Activated CD8-positive, alpha-beta memory T cell treated with anti-CD3 and anti-CD28 coated beads, Interleukin-2, amount 50 U/mL, for 4 hours (primary cell): ENCODE measurements around the gene ARAP3.

Experiments
- DNase-seq: peaks from one replicate; pipeline ENCODE4 v3.0.0-alpha.2; 2020

The ARAP3 gene

DNA sequence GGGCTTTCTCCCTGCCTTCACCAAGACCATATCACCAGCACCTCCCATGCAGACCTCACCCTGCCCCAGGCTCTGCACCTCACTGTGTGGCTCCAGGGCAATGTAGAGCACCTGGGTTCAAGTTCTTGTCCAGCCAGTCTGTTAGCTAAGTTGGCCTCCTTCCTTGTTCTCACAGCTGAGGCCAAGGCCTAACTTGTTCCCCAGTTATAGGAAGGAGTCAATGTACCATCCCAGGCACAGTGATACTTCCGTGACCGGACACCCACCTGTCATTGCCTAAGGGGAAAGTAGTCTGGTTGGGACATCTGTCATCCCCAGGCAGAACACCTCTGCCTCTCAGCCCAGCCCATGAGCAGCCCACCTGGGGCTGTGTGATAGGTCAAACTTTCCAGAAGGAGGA, 14.4 kb upstream of the ARAP3 start:
- DNase-seq, result no peak

DNA sequence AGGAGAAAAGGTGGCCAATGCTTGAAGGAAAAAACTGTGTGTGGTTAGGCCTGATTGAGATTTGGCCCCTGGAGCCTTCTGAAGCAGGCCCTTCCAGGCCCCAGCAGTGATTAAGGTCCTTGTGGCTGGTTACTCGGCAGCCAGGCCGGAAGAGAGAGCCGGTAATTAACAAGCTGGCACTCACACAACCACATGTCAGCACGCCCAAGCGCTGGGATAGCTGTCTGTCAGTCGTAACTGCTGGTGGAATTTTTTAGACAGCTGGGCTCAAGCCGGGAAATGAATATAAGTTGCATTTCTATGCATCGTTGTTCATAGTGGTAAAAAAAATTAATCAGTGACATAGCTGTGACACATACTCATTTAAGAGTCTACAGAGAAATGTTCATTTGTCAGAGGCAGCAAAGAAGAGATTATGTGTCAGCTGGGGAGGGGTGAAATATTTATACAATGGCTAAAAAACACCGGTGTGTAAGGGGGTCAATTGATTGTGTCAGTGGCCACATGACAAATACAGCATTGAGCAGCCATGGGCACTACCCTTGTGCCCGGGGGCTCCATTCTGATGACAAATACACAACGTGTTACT, 13.7 kb upstream of the ARAP3 start:
- DNase-seq, result no peak

- no peak for DNase-seq
Measured at GRCh38 chr5:141694479-141694878, 12.4 kb upstream of the ARAP3 start.

DNA sequence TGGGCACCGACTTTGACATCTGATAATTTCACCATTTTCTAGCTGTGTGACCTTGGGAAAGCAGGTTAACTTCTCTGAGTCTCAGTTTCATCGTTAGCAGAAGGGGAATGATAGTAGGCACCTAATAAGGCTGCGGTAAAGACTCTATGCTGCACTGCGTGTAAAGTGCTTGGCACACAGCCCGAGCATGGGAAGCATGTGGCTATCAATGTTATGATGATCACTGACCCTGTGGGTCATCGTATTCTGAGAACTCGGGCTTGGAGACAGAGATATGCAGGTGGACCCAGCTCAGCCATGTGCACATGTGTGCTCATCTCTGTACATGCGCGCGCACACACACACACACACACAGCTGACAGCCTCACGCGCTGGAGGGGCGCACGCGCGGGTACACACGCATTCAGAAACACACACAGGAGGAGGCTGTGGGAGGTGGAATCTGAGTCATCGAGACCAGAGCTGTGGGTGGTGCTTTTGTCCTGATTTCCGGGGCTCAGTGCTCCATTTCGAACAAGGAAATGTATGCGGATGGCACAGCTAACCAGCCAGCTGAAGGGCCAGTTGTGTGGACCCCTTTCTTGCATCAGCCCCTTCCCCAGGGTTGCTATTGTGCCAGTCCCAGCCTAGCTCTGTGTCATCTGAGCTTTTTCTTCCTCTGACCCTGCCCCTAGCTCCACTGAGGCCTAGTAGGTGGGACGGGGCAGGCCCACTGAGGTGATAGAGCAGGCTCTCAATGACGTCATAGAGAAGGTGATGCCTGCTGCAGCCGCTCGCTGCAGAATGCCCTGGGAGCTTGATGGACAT, 11.1 kb upstream of the ARAP3 start:
- peak; percentile 69 for DNase-seq

DNA sequence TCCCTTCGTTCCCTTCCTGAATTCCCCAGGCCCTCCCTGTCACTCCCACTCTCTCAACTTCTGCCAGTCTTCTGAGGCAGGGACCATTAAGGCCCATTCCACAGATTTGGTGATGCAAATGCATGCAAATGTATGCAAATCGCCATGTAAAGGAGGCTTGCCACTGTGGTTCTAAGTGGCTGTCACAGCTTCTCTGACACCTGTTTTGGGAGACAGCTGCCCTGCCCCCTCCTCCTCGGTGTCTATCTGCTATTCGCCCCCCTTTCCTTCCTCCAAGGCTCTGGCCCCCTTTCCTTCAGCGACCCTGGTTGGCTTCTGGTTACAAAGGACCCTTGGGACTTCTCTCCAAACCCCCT, 10.5 kb upstream of the ARAP3 start:
- no peak for DNase-seq

GRCh38 chr5:141691867-141692532, 10.0 kb upstream of the ARAP3 start:
- peak; percentile 88 for DNase-seq

GRCh38 chr5:141691286-141691866, 9.3 kb upstream of the ARAP3 start:
- no peak for DNase-seq

DNA sequence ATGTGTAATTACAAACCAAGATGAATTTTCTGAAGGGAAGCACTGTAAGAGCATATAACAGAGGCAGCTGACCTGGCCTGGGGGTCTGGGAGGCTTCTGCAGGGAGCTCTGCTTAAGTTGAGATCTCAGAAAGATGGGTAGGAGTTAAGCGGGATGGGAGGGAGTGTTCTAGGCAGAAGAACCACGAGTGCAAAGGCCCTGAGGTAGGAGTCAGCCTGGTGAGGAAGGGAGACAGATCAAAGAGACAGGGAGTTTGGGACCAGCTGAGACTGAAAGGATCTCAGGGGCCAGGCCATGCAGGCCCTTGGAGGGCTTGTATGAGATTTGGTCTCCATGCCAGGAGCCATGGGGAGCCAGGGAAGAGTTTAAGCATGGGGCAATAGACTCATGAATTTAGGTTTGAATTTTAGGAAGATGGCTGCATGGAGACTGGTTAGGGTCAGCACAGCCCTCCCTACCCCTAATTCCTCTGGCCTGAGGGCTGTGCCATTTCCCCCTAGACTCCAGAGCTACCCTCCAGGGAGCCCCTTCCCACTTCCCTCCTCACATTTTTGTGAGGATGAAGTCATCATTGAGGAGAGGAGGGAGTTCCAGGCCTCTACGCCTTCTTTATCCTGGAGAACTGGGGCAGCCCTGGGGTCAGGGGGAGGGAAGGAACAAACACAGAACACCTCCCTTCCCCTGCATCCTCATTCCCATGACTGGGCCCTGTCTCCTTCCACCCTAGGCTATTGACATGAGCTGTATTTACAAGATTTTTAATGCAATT, 4.8 kb upstream of the ARAP3 start:
- DNase-seq, result no peak

DNA sequence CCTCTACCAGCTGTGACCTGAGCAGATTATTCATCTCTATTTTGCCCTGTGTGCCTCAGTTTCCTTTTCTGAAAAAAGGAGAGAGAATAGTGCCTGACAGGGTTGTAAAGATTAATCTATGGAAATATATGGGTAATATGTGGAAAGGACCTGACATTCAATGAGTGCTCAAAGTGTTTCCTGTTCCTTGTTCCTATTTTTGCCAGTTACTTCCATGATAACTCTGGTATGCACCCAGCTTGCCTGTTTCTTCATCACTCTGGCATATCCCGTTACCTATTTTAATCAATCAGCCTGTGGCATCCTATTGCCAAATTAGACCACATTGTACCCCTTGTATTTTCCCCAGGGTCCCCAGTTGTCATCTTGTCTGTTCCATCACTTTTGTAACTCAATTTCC, 3.6 kb upstream of the ARAP3 start:
- DNase-seq, result no peak

GRCh38 chr5:141683596-141684141, 1.6 kb upstream of the ARAP3 start:
- no peak for DNase-seq

DNA sequence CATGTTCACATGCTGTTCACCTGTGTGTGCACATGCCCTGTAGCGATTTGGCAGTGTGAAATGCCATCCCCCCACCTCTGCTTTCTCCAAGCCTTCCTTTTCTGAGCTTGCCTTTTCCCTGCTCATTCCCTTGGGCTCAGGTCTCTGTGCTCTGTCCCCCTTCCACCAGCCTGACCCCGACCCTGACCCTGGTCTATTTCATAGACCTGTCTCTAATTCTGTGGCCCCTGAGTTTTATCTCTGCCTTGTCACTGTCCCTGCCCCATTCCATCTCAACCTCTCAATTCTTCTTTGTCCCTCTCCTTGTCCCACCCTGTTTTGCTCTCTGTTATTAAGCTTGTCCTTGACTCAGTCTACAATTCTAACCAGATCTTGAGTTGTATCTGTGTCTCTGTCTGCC, 735 bp downstream of the ARAP3 start:
- no peak for DNase-seq

GRCh38 chr5:141680751-141681201, 1.3 kb downstream of the ARAP3 start:
- DNase-seq, result no peak

DNA sequence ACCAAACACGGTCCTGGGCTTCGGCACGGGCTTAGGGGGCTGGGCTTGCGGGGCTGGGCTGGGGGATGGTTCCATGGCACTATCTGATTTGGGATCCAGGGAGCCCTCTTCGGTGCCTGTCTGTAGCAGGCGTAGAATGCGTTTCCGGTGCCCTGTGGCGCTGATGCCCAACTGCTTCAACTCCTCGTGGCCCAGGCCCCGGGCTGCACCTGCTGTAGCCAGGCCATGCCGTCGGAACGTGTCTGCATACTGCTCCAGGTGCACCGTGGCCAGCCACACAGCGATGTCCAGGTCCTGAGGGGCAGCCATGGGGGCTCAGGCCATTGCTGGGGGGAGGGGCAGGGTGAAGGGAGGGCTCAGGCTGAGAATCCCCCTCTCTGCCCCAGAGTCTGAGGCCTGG, 1.9 kb downstream of the ARAP3 start:
- DNase-seq, result no peak

DNA sequence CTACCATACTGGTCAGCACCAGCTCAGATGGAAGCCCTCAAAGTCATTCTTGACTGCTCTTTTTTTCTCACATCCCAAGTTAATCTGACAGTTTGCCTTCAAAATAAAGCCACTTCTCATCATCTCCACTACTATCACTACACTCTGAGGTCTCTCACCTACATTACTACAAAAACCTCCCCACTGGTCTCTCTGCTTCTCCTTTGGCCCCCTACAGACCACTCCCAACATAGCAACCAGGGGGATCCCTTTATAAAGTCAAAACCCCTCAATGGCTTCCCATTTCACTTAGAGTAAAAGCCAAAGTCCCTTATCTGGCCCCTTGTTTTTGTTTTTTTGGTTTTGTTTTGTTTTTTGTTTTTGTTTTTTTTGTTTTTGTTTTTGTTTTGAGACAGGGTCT, 4.6 kb downstream of the ARAP3 start:
- DNase-seq, result no peak

DNA sequence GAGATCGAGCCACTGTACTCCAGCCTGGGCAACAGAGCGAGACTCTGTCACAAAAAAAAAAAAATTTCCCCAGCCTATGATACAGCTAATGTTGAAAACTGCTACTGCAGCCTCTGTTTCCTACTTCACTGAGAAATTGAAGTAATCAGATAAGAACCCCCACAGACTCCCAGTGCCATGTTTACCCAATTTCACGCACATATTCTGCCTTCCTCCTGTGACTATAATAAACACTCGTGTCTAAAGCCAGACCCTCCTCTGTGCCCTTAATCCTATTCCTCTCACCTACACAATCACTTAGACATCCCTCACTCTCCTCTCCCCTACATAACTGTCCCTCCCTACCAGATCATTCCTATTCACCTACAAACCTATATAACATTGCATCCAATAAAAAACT, 6.4 kb downstream of the ARAP3 start:
- no peak for DNase-seq

DNA sequence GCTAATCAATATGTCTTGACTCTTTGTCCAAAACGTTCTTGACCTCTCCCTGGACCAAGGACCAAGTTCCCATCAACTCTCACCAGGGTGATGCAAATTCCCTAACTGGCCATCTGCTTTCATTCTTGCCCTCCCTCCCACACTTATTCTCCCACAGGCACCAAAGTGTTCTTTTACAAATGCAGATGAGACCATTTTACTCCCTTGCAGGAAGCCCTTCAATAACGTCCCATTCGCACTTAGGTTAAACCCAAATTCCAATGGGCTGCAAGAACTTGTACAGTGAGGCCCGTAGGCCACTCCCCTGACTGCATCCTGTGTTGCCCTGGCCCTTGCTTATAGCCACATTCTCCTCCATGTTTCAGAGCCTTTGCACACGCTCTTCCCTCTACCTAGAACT, 7.3 kb downstream of the ARAP3 start:
- DNase-seq, result no peak

DNA sequence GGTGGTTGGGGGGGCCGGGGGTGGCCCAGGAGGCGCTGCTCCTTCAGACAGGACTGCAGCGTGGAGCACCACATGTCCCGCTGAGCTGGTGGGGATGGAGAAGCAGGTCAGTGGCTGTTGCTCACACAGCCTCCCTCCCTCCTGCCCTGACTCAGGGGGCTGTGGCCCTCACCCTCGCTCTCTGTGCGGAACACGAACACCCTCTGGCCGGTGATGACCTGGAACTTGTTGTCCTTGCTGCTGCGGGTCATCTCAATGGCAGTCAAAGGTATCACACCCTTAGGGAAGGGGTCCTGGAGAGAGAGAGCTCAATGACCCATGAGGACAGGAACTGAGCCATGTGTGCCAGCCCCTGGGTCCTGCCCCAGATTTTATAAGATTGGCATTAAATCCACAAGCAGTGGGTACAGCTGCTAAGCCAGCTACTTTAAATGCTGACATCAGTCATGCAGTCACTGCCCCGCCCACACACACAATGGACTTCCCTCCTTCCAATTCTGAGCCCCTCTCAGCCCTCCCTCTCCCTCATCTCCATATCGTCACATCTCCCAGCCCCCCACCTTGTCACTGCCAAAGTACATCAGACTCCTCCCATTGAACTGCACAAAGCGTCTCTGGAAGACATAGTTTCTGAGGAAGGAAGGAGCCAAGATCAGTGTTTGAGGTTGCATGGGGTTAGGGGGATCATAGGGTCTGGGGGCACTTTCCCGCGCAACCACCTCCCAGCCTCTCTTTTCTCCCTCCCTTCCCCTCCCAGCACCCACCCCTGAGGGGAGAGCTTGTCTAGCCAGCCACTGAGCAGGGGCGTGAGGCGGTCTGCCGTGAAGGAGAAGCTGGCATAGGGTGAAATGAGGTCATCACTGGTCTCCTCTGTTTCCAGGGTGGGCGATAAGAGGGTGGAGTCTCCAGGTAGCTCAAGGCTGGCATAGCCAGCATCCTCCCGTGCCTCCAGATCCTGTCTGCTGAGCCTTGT, 8.9 kb downstream of the ARAP3 start:
- DNase-seq, result no peak

DNA sequence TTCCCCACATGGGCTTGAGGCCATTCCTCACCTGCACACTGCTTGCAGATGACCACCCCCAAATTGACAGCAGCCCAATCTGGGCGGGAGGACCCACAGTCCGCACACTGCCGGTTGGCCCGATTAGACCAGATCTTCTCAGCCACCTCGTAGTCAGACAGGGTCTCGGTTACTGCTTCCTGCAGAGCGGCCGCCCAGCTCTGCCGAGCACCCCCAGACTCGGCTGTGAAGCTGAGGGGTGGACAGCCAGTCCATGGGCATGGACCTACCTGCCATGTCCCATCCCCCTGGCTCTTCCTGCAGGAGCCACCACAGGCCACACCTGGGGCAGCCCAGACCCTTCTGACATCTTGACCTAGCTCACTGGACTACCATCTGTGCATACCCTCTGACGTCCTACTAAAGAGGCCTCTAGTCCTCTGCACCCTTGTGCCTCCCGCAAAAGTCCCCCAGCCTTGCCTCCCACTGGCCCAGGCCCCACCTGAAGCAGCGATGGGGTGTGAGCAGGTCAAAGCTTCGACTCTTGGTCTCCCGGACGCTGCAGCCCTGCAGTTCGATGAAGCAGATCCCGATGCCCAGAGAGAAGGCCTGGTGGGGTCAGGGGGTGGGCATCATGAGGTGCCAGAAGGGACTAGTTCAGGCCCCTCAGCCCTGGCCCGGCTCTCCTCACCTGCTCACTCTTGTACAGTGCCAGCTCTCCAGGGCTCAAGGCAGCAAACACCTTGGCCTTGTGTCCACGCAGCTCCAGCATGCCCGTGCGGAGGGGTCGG, 9.8 kb downstream of the ARAP3 start:
- no peak for DNase-seq

- no peak for DNase-seq
Measured at GRCh38 chr5:141669520-141669919, 12.5 kb downstream of the ARAP3 start.

DNA sequence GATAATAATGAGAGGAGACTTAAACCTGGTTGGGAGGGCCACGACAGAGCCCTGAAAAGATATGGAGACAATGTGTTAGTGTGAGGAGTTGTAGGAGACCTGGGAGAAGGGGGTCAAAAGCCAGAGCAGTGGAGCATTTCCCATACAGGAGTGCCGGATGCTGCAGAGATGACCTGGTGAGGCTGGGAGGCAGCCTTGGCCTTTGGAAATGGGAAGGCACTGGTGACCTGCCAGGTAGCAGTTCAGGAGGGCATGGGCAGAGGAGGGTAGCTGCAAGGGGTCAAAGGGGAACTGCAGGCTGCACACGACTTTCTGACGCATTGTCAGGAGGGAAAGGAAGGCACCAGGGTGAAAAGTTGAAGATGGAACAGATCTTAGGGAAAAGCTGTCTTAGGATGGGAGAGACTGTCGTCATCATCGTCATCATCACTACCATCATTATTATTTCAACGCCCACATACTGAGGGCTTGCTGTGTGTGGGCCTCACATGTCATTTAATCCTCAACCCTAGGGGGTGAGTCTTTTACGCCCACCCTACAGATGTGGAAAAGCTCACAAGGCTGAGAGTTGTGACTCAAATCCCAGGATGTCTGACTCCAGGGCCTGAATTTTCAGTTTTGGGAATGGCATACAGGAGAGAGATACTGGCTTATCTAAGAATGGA, 13.3 kb downstream of the ARAP3 start:
- DNase-seq, result no peak
